HG03378 (cell line): ENCODE measurements around the gene TARS3.

Source experiments
- ATAC-seq: cut with Tn5 transposase; IDR thresholded peaks from one replicate; pipeline ENCODE4 v1.9.1; 2021; ENCODE audit warnings: mild to moderate bottlenecking, moderate library complexity; ENCODE audit not compliant: unreplicated experiment

The TARS3 gene

GRCh38 chr15:101625980-101626379, 98.3 kb downstream of the TARS3 start:
- ATAC-seq, result no peak

- no peak for ATAC-seq
These were observed 99.1 kb downstream of the TARS3 start for GRCh38 chr15:101625184-101625583.

- no peak for ATAC-seq
These were observed 100.6 kb downstream of the TARS3 start for GRCh38 chr15:101623367-101624304.

GRCh38 chr15:101621961-101622360, 102.3 kb downstream of the TARS3 start:
- ATAC-seq, result no peak

- ATAC-seq, result no peak
These were observed 103.6 kb downstream of the TARS3 start for GRCh38 chr15:101620671-101621070.

GRCh38 chr15:101619615-101619865, 104.7 kb downstream of the TARS3 start:
- no peak for ATAC-seq

- no peak for ATAC-seq
These were observed 105.2 kb downstream of the TARS3 start for GRCh38 chr15:101618851-101619614.

GRCh38 chr15:101618076-101618475, 106.2 kb downstream of the TARS3 start:
- no peak for ATAC-seq

GRCh38 chr15:101617390-101617965, 106.8 kb downstream of the TARS3 start:
- ATAC-seq, result no peak

- no peak for ATAC-seq
These were observed 108.1 kb downstream of the TARS3 start for GRCh38 chr15:101615986-101616848.

- ATAC-seq, result no peak
These were observed 108.8 kb downstream of the TARS3 start for GRCh38 chr15:101615414-101615985.

GRCh38 chr15:101614761-101615160, 109.5 kb downstream of the TARS3 start:
- no peak for ATAC-seq

- no peak for ATAC-seq
These were observed 110.2 kb downstream of the TARS3 start for GRCh38 chr15:101614001-101614585.

GRCh38 chr15:101613130-101614000, 110.9 kb downstream of the TARS3 start:
- no peak for ATAC-seq

GRCh38 chr15:101612676-101613075, 111.6 kb downstream of the TARS3 start:
- no peak for ATAC-seq

- no peak for ATAC-seq
These were observed 112.5 kb downstream of the TARS3 start for GRCh38 chr15:101611580-101612299.

- no peak for ATAC-seq
These were observed 113.3 kb downstream of the TARS3 start for GRCh38 chr15:101611007-101611406.

GRCh38 chr15:101610611-101611000, 113.7 kb downstream of the TARS3 start:
- no peak for ATAC-seq
